ENCODE results near the gene DHX58. TPM values are rescaled to one million over a fixed set of nuclear protein-coding genes. Genes with fewer than 3 reads are reported as not detected.

Gene DHX58
- total RNA-seq, 1 experiment from 2014 or later = 9.7 TPM

DNA sequence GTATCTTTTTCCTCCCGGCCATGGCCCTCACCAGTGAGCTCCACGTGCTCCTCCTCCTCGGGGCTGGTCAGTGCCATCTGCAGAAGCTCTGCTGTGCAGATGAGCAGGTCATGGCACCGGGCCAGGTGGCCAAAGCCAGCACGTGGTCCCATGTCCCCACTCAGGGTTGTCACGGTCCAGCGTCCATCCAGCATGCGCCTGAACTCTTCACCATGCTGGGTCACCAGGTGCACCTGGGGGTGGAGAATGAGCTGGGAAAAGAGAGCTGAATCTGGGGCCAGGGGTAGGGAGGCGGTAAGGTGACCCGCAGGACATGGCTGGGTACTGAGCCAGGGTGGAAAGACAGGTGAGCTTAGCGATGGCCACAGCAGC lies 1.3 kb downstream of the DHX58 start:
- no peak overlapping the region for H3K4me3 ChIP-seq (ENCODE audit: low read depth in 2 of 2, low read length in 2 of 2)
- no peaks in the 10 kb centered on the region for H3K36me3 ChIP-seq (ENCODE audit: control insufficient read depth, insufficient read depth, low read length)
- no peak overlapping the region for H3K27ac ChIP-seq (ENCODE audit: low read length)
- DNase-seq (ENCODE audit: low read depth, low spot score) (no peak), ATAC-seq (no peak)
- intact Hi-C loops (cut with micrococcal nuclease; ENCODE audit: unreplicated experiment) = loop anchor here (5.0 kb wide), 1 partner anchor 149 kb away; no protein-coding TSS in a partner anchor
- no peaks in the 10 kb centered on the region for H3K9me3 ChIP-seq (ENCODE audit: control insufficient read depth, insufficient read depth, low read depth, low read length)
- no TSS peak for BruUV-seq (replicated peaks)
- no peaks in the 10 kb centered on the region for H3K27me3 ChIP-seq (ENCODE audit: control insufficient read depth, insufficient read depth, low read length)
- TF ChIP-seq, protein P1, sequence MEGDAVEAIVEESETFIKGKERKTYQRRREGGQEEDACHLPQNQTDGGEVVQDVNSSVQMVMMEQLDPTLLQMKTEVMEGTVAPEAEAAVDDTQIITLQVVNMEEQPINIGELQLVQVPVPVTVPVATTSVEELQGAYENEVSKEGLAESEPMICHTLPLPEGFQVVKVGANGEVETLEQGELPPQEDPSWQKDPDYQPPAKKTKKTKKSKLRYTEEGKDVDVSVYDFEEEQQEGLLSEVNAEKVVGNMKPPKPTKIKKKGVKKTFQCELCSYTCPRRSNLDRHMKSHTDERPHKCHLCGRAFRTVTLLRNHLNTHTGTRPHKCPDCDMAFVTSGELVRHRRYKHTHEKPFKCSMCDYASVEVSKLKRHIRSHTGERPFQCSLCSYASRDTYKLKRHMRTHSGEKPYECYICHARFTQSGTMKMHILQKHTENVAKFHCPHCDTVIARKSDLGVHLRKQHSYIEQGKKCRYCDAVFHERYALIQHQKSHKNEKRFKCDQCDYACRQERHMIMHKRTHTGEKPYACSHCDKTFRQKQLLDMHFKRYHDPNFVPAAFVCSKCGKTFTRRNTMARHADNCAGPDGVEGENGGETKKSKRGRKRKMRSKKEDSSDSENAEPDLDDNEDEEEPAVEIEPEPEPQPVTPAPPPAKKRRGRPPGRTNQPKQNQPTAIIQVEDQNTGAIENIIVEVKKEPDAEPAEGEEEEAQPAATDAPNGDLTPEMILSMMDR (IDR thresholded peaks at IDR 0.05) = no peak
- TF ChIP-seq POLR2AphosphoS5 (IDR thresholded peaks at IDR 0.05; ENCODE audit: low read depth, low read length) (no peak), TCF7L2 (IDR thresholded peaks at IDR 0.05; ENCODE audit: low read depth, low read length) (no peak), SIN3A (IDR thresholded peaks at IDR 0.05; ENCODE audit: borderline replicate concordance, insufficient read depth, low read depth, low read length) (no peak)
- in situ Hi-C loops (cut with HindIII; ENCODE audit: low pct_unique_long_range_greater_than_20kb, low sequenced_read_pairs) = no loop called here
- POLR2A ChIA-PET = no interaction called here
- CTCF ChIA-PET = no interaction called here
- H3K4me1 ChIP-seq (ENCODE audit: control insufficient read depth, insufficient read depth, low read length) = peaks cover 9% of the 10 kb centered on the region

DNA sequence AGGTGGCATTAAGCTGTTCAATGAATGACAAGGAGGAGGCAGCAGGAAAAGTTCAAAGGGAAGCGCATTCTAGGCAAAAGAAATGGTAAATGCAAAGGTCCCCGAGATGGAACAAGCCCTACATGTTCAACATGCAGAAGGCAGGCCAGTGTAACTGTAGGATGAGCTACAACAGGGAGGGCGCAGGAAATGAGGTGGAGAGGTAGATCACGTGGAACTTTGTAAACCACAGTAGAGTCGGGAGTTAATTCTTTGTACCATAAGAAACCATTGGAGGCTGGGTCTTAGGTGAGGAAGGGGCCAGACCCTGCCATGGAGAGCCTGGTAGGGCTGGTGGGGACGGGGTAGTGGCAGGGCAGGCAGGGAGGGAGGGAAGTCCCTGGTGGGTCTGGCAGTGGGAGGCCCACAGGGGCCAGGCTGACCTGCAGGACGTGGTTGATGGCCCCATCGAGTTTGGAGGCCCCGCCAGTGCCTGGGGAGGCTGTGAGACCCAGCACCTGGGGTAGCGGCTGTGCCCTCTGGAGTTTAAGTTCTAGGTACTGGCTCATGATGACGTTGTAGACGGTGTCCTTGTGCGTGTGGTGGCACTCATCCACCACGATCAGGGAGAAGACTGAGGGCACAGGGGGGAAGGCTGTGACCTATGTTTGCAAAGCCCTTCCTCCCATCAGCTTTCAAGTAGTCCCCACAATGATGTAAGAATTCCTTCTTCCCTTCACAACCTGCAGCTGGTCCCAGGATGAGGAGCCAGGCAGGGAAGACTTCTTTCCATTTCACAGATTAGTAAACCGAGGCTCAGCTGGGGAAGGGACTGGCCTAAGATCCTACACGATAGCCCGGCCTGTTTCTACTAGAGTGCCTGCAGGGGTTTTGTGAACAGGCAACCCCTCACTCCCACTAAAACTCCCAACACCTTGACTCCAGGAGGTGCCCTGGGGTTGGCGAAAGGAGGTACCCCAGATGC lies 1.9 kb downstream of the DHX58 start:
- Histone ChIP-seq H3K36me3 (ENCODE audit: control insufficient read depth, insufficient read depth, low read length) (no peaks in the 10 kb centered on the region), H3K4me3 (ENCODE audit: low read depth in 2 of 2, low read length in 2 of 2) (no peak overlapping the region), H3K9me3 (ENCODE audit: control insufficient read depth, insufficient read depth, low read depth, low read length) (no peaks in the 10 kb centered on the region), H3K4me1 (ENCODE audit: control insufficient read depth, insufficient read depth, low read length) (peaks cover 9% of the 10 kb centered on the region), H3K27ac (ENCODE audit: low read length) (no peak overlapping the region), H3K27me3 (ENCODE audit: control insufficient read depth, insufficient read depth, low read length) (no peaks in the 10 kb centered on the region)
- BruUV-seq (replicated peaks) = no TSS peak
- in situ Hi-C loops (cut with HindIII; ENCODE audit: low pct_unique_long_range_greater_than_20kb, low sequenced_read_pairs) (no loop called here), intact Hi-C loops (cut with micrococcal nuclease; ENCODE audit: unreplicated experiment) (loop anchor here (5.0 kb wide), 1 partner anchor 148 kb away; no protein-coding TSS in a partner anchor)
- ChIA-PET CTCF (interaction anchor here (0.6 kb wide), 1 partner anchor 9 kb away, joined by 3 read pairs; no protein-coding TSS in a partner anchor), POLR2A (no interaction called here)
- no peak for ATAC-seq
- TF ChIP-seq POLR2AphosphoS5 (IDR thresholded peaks at IDR 0.05; ENCODE audit: low read depth, low read length) (no peak), SIN3A (IDR thresholded peaks at IDR 0.05; ENCODE audit: borderline replicate concordance, insufficient read depth, low read depth, low read length) (no peak), TCF7L2 (IDR thresholded peaks at IDR 0.05; ENCODE audit: low read depth, low read length) (no peak)
- TF ChIP-seq, protein P2, sequence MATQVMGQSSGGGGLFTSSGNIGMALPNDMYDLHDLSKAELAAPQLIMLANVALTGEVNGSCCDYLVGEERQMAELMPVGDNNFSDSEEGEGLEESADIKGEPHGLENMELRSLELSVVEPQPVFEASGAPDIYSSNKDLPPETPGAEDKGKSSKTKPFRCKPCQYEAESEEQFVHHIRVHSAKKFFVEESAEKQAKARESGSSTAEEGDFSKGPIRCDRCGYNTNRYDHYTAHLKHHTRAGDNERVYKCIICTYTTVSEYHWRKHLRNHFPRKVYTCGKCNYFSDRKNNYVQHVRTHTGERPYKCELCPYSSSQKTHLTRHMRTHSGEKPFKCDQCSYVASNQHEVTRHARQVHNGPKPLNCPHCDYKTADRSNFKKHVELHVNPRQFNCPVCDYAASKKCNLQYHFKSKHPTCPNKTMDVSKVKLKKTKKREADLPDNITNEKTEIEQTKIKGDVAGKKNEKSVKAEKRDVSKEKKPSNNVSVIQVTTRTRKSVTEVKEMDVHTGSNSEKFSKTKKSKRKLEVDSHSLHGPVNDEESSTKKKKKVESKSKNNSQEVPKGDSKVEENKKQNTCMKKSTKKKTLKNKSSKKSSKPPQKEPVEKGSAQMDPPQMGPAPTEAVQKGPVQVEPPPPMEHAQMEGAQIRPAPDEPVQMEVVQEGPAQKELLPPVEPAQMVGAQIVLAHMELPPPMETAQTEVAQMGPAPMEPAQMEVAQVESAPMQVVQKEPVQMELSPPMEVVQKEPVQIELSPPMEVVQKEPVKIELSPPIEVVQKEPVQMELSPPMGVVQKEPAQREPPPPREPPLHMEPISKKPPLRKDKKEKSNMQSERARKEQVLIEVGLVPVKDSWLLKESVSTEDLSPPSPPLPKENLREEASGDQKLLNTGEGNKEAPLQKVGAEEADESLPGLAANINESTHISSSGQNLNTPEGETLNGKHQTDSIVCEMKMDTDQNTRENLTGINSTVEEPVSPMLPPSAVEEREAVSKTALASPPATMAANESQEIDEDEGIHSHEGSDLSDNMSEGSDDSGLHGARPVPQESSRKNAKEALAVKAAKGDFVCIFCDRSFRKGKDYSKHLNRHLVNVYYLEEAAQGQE (IDR thresholded peaks at IDR 0.05; ENCODE audit: insufficient read depth in 1 of 2, low read depth in 2 of 2, low read length in 1 of 2) = no peak
- TF ChIP-seq, protein P1 (IDR thresholded peaks at IDR 0.05) = no peak
- no peak for DNase-seq (ENCODE audit: low read depth, low spot score)
